Suprapubic skin (tissue), 4 donors: Measurements from ENCODE around the gene SLC18A2. TPM values are rescaled to one million over a fixed set of nuclear protein-coding genes. Genes with fewer than 3 reads are reported as not detected.
"Not testable (repeated sequence)": the region's sequence is repeated elsewhere in the genome, so short reads cannot be mapped to it uniquely, and the experiment has no call there.

Experiments used
- DNase-seq, 2 donors: peaks; one replicate each; pipeline ENCODE4 v3.0.0-alpha.2; 2019; ENCODE audit warnings: low spot score in 2 of 2
- H3K27ac ChIP-seq: fragments of 200-600 bp; sonication (generic); one replicate; pipeline ENCODE4 v1.5.1; 2019
- H3K27me3 ChIP-seq: fragments of 200-600 bp; sonication (generic); one replicate; pipeline ENCODE4 v1.5.1; 2019
- H3K36me3 ChIP-seq: fragments of 200-600 bp; sonication (generic); one replicate; pipeline ENCODE4 v1.5.1; 2019
- H3K4me1 ChIP-seq: fragments of 200-600 bp; sonication (generic); one replicate; pipeline ENCODE4 v1.5.1; 2019
- H3K4me3 ChIP-seq: fragments of 200-600 bp; sonication (generic); one replicate; pipeline ENCODE4 v1.5.1; 2019; ENCODE audit warnings: mild to moderate bottlenecking
- H3K9me3 ChIP-seq: fragments of 200-600 bp; sonication (generic); one replicate; pipeline ENCODE4 v1.5.1; 2019
- CTCF ChIP-seq, 2 donors: fragments of 200-600 bp in 1 of 2; fragments of 450-650 bp in 1 of 2; sonication (generic) in 1 of 2; IDR thresholded peaks; one replicate each; pipeline ENCODE4 v1.5.1; 2016 to 2019; ENCODE audit warnings: antibody characterized with exemption in 2 of 2, mild to moderate bottlenecking in 1 of 2, moderate library complexity in 1 of 2
- EP300 ChIP-seq: sonication (generic); formaldehyde crosslinking; IDR thresholded peaks from one replicate; pipeline ENCODE4 v1.6.1; 2017; ENCODE audit warnings: antibody characterized with exemption
- POLR2A ChIP-seq, 2 donors: fragments of 450-650 bp; IDR thresholded peaks; one replicate each; pipeline ENCODE4 v1.6.1; 2017; ENCODE audit warnings: antibody characterized with exemption in 2 of 2, mild to moderate bottlenecking in 2 of 2, moderate library complexity in 2 of 2
- POLR2AphosphoS5 ChIP-seq, 3 donors: sonication (generic); formaldehyde crosslinking; IDR thresholded peaks; one replicate each; pipeline ENCODE4 v1.6.1; 2017; ENCODE audit warnings: antibody characterized with exemption in 3 of 3
- WGBS: methylation state at CpG from one replicate; pipeline ENCODE4 v1.1.5; 2018; 5-methylcytosine and 5-hydroxymethylcytosine counted together
- total RNA-seq, 4 donors: library from RNA; depleted of rRNA; stranded (reverse); fragments of >200 nt; gene quantifications; one replicate each; pipeline ENCODE4 v1.1.0, GENCODE V29; 2016

SLC18A2 gene
- total RNA-seq, 4 donors from 2014 or later = 2.7 to 10.5 (median 5.4) TPM

- TF ChIP-seq POLR2AphosphoS5 (IDR thresholded peaks at IDR 0.05) = no peak
- no peak for TF ChIP-seq POLR2A (IDR thresholded peaks at IDR 0.05)
- no peak for TF ChIP-seq CTCF (IDR thresholded peaks at IDR 0.05)
- TF ChIP-seq EP300 = no peak
- H3K4me3 ChIP-seq = no peak overlapping the region
- no peak for DNase-seq
- H3K27ac ChIP-seq = no peak overlapping the region
- H3K27me3 ChIP-seq = no peaks in the 10 kb centered on the region
- peaks cover 36% of the 10 kb centered on the region for H3K36me3 ChIP-seq
- no peaks in the 10 kb centered on the region for H3K4me1 ChIP-seq
- 89% methylated on average over 12 of the region's 12 CpGs for WGBS
- H3K9me3 ChIP-seq = no peaks in the 10 kb centered on the region
Measured at GRCh38 chr10:117284716-117285494, 44.0 kb downstream of the SLC18A2 start.

- not testable (repeated sequence) for DNase-seq, H3K9me3 ChIP-seq, H3K4me1 ChIP-seq, H3K27me3 ChIP-seq, H3K4me3 ChIP-seq, H3K27ac ChIP-seq
- H3K36me3 ChIP-seq = peaks cover 19% of the 10 kb centered on the region
- WGBS = 95% methylated on average over 10 of the region's 10 CpGs
Measured at GRCh38 chr10:117290872-117291271, 50.0 kb downstream of the SLC18A2 start.

- H3K4me3 ChIP-seq = no peak overlapping the region
- no peak for DNase-seq
- H3K27me3 ChIP-seq = no peaks in the 10 kb centered on the region
- H3K36me3 ChIP-seq = peaks cover 6% of the 10 kb centered on the region
- no peaks in the 10 kb centered on the region for H3K9me3 ChIP-seq
- no peak overlapping the region for H3K27ac ChIP-seq
- no peaks in the 10 kb centered on the region for H3K4me1 ChIP-seq
- 98% methylated on average over 1 of the region's 1 CpG for WGBS
- TF ChIP-seq CTCF (IDR thresholded peaks at IDR 0.05) = no peak
- TF ChIP-seq POLR2A (IDR thresholded peaks at IDR 0.05) = no peak
- TF ChIP-seq POLR2AphosphoS5 (IDR thresholded peaks at IDR 0.05) = no peak
- TF ChIP-seq EP300 = no peak
Measured at GRCh38 chr10:117294039-117294645, 53.2 kb downstream of the SLC18A2 start.

- peaks cover under 1% of the 10 kb centered on the region for H3K36me3 ChIP-seq
- 99% methylated on average over 2 of the region's 2 CpGs for WGBS
- H3K27ac ChIP-seq = no peak overlapping the region
- no peak for DNase-seq
- no peaks in the 10 kb centered on the region for H3K9me3 ChIP-seq
- H3K4me3 ChIP-seq = no peak overlapping the region
- TF ChIP-seq POLR2A (IDR thresholded peaks at IDR 0.05) (no peak), POLR2AphosphoS5 (IDR thresholded peaks at IDR 0.05) (no peak), EP300 (no peak), CTCF (IDR thresholded peaks at IDR 0.05) (no peak)
- H3K27me3 ChIP-seq = no peaks in the 10 kb centered on the region
- no peaks in the 10 kb centered on the region for H3K4me1 ChIP-seq
Measured at GRCh38 chr10:117294735-117295134, 53.8 kb downstream of the SLC18A2 start.

- Histone ChIP-seq H3K4me3 (no peak overlapping the region), H3K27me3 (no peaks in the 10 kb centered on the region), H3K9me3 (no peaks in the 10 kb centered on the region), H3K4me1 (no peaks in the 10 kb centered on the region), H3K36me3 (no peaks in the 10 kb centered on the region), H3K27ac (no peak overlapping the region)
- TF ChIP-seq POLR2AphosphoS5 (IDR thresholded peaks at IDR 0.05) = no peak
- no peak for TF ChIP-seq CTCF (IDR thresholded peaks at IDR 0.05)
- no peak for TF ChIP-seq EP300
- TF ChIP-seq POLR2A (IDR thresholded peaks at IDR 0.05) = no peak
- 81% methylated on average over 1 of the region's 1 CpG for WGBS
- DNase-seq = no peak
Measured at GRCh38 chr10:117298219-117298618, 57.3 kb downstream of the SLC18A2 start.
